GM19438 (cell line): ENCODE results near the gene BICD2.

Experiments
- ATAC-seq: cut with Tn5 transposase; IDR thresholded peaks from one replicate; pipeline ENCODE4 v1.9.1; 2021; ENCODE audit warnings: low read depth; ENCODE audit not compliant: unreplicated experiment

The BICD2 gene

DNA sequence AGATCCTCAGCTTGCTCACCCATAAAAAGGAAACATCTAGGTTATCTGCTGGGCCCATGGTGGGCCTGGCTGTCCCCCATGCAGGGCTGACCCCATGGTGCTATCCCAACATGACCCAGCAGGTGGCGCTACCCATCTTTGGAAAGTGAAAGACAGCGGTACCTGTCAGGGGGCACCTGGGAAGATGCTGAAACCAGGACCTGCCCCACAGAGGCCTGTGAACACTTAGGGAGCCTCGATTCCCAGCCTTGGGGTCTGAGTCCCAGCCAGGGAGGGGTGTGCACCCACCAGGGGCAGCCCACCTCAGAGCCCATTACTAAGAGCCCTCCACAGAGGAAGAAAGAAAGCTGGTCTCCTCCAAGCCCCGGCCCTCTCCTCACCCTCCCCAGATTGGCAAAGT is 48.1 kb downstream of the BICD2 start:
- ATAC-seq: no peak

DNA sequence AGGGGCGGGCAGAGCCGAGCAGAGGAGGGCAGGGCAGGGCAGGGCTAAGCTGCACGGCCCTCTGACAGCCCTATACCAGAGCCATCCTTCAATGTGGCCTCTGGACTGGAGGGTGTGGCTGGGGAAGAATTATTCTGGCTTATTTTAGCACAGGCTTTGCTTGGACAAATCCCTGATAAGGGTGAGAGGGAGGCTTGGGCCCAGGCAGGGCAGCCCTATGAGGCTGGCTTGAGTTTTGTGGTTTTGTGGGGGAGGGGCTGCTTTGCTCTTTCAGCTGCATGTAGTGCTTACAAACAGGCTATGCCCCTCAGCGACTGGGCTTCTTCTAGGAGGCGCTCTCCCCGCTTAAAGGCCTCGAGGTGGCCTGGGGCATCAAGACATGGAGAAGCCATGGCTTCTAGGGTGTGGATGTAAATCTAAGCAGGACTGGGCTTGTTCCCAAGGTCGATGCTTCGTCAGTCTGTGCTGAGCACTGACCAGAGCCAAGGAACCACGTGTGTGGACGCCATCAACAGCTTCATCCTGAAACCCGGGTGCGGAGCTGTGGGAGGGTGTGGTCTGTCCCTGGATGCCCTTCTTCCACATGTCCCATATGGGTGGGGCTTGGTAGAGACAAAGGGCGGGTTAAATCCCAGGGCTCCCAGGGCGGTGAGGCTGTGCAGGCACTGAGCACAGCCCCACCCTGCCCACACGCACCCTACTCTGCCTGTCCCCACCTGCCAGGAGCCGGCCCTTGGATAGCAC is 49.0 kb downstream of the BICD2 start:
- ATAC-seq: no peak

DNA sequence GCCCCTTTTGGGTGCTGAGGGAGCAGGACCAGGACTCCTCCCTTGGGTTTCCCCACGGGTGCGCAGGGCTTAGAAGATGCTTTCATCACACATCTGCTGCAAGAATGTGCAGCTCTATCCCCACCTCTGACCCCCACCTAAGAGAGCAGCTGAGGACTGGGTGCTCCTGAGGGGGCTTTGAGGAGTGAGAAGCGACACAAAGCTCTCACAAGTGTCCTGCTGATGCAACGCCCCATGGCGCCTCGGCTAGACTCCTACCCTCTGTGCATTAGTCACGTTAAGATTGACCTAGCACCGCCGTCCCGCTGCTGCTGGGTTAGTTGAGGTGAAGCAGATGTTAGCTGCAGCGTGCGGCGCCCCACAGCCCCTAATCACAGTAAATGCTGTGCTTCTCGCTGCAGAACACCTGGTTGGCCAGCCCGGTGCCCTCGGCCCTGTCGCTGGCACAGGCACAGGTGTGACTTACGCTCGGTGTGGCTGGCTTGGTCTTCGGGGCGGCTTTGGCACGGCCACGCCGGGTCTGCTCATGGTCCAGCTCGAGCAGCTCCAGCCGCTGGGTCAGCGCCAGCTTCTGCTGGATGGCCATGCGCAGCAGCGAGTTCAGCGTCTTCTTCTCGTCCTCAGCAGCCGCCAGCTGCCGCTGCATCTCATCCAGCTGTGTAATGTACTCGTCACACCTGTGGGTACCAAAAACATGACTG is 49.7 kb downstream of the BICD2 start:
- no peak for ATAC-seq

DNA sequence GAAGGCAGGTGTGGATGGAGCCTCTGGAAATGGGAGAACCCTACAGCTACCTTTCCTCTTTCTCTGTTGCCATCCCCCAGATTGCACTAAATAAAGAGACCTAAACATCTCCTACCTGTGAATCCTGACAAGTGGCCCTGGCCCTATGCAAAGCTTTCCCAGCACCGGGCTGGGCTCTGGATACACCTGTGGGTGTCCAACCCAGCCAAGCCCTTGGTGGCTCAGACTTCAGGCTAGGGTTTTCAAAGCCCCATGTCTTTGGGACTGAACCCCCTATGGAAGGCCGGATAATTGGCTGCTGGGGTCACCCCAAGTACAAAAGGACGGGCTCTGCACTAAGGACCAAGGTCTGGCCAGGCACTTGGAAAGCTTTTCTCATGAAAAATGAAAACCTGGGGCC is 50.6 kb downstream of the BICD2 start:
- ATAC-seq: no peak

DNA sequence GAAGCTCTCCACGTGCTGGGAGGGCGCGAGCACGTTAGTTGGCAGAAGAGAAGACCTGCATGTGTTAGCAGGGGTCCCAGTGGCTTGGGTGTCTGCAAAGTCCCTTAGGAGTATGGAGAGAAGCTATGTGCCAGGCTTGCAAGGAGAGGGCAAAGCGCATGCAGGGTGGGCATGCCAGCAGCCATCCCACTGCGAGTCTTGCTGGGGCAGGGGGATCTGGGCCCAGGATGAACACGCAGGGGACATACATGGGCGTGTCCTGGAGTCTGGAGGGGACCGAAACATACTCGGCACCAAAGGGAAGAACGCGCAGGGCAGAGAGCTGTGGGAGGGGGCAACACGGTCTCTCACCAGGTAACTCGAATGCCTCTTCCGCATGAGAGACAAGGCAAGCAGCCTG is 51.1 kb downstream of the BICD2 start:
- ATAC-seq: no peak

DNA sequence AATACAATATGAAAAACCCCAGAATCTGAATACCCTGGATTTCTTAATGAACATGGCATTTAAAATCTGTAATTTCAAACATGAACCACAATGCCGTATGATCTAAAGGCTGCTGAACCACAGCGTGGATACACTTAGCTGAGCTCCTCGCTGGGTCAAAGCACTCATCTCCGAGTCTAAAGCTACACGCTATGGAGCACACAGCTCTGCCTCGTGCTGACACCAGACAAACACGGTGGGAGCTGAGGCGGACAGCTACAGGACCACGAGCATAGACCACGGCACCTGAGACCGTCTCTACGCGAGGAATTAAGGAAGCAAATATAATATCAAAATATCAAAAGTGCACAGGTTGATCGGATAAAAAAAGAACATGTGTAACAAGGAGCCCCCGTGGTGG is 51.9 kb downstream of the BICD2 start:
- ATAC-seq: no peak

DNA sequence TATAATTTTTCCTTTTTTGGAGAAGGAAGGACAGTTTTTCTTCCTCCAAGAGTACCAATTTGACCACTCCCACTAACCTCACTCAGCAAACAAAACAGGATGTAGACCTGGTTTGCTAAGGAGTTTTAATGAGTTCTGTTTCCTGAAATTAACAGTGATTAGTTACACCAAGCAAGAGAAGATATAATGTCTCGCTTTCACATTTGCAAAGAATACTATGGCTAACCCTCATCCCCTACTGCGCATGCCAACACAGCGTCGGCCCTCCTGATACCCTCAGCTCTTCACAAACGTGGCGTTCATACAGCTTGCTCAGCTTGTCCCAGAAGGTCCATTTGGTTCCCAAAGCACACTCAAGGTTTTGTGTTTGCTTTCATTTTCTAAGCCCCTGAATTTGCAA is 52.8 kb downstream of the BICD2 start:
- ATAC-seq: no peak

DNA sequence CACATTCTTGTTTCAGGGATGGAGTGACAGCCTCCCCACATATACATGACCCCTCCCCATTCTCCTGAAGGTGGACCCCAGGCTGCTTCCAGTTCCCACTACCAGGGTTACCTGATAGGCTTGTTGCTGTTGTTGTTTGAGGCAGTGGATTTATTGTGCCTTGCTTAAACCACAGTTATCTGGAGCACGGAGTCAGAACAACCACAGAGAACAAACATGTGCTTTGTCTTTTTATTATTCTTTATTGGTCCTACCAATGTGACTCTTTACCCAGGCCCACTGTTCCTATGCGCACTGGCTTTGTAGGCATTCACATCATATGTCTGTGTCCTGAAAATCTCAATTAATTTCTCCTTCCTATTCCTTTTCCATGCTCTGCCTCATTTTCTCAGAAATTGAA is 53.5 kb downstream of the BICD2 start:
- no peak for ATAC-seq

DNA sequence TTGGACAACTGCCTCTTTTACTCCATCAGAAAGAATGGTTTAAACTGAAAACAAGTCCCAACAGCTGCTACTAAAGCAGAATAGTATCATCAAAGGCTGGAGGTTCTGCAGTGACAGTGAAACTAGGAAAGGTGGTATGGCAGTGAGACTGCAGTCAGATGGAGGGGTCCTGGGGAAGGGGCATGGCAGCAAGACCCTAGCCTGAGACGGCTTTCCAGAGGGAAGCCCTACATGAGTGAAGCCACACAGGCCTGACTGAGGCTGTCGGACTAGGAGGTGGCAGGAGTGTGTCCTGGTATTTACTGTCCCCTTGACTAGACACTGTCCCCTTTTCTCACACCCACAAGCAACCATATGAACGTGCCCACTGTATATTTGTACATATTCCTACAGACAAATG is 54.3 kb downstream of the BICD2 start:
- no peak for ATAC-seq

DNA sequence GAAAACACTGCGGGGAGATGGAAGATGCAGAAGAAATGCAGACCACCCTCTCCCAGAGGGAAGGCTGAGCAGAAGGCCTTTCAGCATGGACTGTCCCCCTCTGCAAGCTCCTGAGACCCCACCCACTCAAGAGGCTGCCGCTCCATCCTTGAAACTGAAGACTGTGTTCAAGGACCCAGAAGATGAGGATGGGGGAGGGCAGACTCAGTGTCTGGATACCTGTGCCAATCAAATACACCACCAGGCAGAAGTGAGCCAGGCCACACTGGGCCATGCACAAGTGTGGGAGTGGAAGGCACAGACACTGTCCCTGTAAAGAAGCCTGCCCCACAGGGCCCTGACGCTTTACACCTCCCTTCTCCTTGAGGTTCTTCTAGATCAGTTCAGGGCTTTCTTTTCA is 54.7 kb downstream of the BICD2 start:
- ATAC-seq: no peak

DNA sequence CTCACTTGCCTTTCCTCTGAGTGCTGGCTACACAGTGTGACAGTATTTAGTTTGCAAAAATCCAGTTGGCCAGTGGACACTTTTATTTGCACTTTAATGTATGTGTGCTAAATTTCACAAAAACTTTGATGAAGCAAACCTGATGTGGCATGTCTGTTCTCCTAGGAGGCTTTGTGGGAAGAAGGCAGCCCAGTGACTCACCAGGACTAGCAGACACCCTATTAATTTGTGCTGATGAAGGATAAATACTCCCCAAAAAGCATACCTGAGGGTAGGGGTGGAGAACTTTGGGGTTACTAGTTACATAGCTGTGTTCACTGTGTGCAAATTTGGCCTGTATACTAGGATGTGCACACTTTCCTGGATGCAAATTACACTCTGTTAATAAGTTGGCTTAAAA is 55.4 kb downstream of the BICD2 start:
- no peak for ATAC-seq

DNA sequence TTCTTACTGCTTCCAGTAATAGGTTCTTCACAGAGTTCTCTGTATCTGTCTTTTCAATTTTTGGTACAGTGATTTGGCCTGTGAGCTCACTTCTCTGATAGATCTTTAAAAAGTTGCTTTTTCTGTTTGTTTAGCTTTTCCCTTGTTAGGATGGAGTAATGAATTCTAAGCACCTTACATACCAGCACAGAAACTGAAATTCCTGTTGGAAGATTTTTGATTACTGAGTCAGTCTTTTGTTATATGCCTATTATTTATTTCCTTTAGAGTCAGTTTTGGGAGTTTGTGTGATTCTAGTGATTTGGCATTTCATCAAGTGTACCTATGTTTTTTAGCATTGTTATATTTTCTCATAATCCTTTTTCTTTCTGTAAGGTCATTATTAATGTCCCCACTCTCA is 57.1 kb downstream of the BICD2 start:
- ATAC-seq: no peak

DNA sequence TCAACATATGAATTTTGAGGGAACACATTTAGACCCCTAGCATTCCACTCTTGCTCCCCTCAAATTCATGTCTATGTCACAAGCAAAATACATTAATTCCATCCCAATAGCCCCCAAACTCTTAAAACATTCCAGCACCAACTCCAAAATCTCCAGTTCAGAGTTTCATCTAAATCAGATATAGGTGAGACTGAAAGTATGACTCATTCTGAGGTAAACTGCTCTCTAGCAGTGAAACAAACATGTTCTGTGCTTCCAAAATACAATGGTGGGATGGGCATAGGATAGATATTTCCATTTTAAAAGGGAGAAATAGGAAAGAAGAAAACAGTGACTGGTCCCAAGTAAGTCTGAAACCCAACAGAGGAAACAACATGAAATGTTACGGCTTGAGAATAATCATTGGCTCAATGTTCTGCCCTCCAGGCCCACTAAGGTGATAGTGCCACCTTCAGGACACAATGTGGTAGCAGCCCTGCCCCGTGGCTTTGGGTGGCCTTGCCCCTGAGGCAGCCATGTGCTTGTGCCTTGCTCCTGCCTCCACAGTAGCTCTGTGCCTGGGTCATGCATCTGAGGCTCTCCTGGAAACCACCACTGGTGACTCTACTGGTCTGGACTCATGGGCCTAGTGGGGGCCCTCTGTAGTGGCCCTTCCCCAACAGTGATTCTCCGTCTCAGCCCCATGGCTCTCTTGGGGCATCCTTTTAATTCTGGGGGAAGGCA is 58.3 kb downstream of the BICD2 start:
- ATAC-seq: no peak

DNA sequence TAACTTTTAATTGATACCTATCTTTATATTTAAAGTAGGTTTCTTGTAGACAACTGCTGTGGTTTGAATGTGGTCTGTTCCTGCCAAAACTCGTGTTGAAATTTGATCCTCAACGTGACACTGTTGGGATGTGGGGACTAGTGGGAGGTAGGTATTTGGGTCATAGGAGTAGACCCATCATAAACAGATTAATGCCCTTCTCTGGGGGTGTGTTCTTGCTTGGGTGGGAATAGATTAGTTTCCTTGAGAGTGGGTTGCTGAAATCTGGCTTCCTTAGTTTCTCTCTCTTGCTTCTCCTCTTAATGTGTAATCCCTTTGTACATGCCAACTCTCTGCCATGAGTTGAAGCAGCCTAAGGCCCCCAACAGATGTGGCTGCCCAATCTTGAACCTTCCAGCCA is 60.1 kb downstream of the BICD2 start:
- ATAC-seq: no peak

DNA sequence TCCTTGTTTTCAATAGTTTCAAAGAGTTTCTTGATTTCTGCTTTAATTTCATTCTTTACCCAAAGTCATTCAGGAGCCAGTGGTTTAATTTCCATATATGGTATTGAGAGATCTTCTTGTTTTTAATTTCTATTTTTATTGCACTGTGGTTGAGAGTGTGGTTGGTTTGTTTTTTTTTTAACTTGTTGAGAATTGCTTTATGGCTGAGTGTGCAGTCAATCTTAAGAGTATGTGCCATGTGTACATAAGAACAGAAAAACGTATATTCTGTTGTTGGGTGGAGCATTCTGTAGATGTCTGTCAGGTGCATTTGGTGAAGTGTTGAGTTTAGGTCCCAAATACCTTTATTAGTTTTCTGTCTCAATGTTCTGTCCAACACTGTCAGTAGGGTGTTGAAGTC is 68.0 kb downstream of the BICD2 start:
- ATAC-seq: no peak

DNA sequence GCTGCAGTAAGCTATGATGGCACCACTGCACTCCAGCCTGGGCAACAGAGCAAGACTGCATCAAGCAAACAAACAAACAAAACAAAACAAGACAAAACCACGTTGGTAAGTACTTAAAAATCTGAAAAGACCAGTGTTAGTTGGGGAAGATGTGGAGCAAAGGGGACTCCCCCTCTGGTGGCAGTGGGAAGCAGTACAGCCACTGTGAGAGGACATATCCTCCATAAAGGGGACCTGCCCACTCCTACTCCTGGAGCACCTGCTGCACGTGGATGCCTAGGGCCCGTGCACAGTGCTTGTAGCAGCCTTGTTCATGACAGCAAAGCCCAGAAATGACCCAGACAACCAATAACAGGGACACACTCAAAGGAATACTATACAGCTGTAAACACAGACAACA is 77.7 kb downstream of the BICD2 start:
- ATAC-seq: no peak

DNA sequence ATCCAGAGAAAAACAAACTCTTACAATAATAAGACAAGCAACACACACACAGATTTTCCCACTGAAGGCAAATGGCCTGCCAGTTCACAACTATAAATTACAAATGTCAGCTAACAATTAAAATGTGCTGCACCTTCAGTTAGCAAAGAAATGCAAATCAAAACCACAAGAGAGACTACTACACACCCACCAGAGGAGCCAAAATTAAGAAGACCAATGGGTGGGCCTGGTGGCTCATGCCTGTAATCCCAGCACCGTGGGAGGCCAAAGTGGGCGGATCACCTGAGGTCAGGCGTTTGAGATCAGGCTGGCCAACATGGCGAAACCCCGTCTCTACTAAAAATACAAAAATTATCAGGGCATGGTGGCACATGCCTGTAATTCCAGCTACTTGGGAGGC is 79.6 kb downstream of the BICD2 start:
- no peak for ATAC-seq

DNA sequence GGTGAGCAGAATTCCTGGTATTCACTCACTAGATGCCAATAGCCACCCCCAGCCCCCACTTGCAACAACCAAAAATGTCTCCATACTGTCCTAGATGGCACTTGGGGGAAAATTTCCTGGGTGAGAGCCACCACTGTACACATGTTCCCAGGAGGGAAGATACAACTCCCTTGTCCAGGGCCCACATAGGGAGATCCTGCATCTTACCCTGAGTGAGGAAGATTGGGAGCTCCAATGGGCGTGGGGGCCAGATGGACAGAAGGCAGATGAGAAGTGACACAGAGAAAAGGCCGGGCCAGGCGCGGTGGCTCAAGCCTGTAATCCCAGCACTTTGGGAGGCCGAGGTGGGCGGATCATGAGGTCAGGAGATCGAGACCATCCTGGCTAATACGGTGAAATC is 82.4 kb downstream of the BICD2 start:
- ATAC-seq: no peak

DNA sequence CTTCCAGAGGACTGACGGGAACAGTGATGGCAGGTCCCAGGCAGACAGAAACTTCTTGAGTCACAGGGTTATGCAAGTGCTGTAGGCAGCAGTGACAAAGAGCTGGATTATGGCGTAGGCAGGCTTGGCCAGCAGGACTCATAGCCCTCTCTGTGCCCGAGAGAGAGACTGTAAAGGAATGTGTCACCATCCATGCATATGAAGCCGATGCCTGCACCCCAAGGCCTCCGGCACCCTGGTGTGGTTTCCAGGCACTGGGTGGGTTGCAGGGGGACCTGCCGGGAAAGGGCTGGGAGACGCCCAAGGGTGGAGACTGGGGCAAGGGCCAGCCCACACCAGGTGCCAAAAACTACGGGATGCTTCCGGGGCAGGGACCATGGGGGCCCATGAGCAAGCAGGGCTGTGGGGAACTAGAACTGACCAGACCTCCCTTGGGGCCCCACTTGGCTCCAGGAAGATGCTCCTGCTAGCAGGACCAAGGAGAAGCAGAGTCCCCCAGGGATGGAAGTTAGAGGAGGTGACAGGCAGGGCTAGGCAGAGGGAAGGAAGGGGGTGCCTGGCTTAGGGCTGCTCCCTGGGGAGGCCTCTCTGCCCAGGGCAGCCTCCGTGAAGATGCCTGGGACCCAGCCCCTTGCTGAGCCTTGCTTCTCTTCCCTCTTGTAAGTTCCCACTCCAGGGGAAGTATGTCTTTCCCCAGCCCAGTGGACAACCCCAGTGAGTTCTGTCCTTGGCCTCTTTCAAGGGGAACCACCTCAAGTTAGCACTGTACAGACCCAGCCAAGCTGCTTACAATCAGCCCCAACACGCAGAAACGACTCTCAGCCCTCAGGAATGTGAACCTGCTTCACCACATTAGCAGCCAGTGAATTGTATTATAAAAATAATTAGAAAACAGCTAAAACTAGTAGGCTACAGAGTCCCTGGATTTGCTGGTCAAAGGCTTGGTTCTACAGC is 84.2 kb downstream of the BICD2 start:
- ATAC-seq: no peak

DNA sequence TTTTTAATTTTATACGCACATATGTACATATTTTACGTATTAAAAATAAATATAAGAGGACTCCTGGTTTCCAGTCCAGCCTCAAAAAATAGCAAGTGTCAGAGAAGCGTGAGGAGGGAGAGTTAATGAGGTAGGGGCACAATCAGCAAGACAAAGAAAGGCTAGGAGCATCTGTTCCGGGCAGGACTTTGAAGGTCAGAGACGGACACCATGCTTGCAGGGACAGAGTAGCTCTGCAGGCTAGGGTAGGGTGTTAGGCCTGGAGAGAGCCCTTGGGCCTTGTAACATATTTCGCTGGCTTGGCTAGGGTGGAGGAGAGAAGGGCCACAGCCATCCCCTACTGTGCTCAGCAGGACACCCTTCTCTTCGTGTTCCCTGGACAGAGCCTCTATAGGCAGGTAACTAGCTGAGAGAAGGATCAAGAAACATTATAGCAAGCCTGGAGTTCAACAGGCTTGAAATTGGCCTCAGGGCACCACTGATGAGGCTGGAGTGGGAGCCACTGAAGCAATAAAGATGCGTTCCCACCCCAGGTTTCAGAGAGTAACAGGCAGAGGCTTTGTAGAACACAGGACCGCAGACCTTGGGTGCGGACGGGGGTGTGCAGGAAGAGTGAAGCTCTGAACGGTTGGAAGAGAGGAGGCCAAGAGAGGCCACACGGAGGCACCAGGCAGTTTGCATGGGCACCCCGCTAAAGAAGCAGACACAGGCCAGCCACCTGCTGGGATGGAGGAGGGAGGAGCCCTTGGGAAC is 85.0 kb downstream of the BICD2 start:
- ATAC-seq: no peak
